H1 (cell line): ENCODE results near the gene BATF3. TPM values are rescaled to one million over a fixed set of nuclear protein-coding genes. Genes with fewer than 3 reads are reported as not detected.

Experiments
- CTCF ChIA-PET: fragments of 300-600 bp; sonication (Branson Sonifier 250); formaldehyde crosslinking; loops from one replicate; lab custom pipeline; 2021; ENCODE audit not compliant: partially characterized antibody; lab: Charles Lee
- POLR2A ChIA-PET: fragments of 300-600 bp; sonication (Branson Sonifier 250); formaldehyde crosslinking; loops from one replicate; lab custom pipeline; 2021; ENCODE audit warnings: inconsistent platforms; ENCODE audit not compliant: partially characterized antibody; lab: Charles Lee
- DNase-seq, 2 experiments: peaks; one replicate each; pipeline versions ENCODE4 v3.0.0 to v3.0.0-alpha.2; 2010 to 2022; ENCODE audit warnings: low spot score in 2 of 2, low read depth in 1 of 2, mixed read lengths in 1 of 2
- FAIRE-seq: peaks from 2 replicates; lab custom pipeline; 2011; peaks lifted over from hg19 to GRCh38; lab: Jason Lieb, UNC
- H2AFZ ChIP-seq: 2 replicates; pipeline ENCODE4 v1.8.1; 2012; ENCODE audit warnings: low read length, inconsistent platforms
- H2AK5ac ChIP-seq: 2 replicates; pipeline ENCODE4 v1.6.1; 2013; ENCODE audit warnings: low read depth, low read length
- H2BK120ac ChIP-seq: replicated peaks from 2 replicates; pipeline ENCODE3; 2013; ENCODE audit warnings: low read depth, low read length, inconsistent platforms
- H2BK12ac ChIP-seq: 2 replicates; pipeline ENCODE4 v1.6.1; 2013; ENCODE audit warnings: low read depth, low read length
- H2BK15ac ChIP-seq: 2 replicates; pipeline ENCODE4 v1.6.1; 2013; ENCODE audit warnings: low read length
- H2BK20ac ChIP-seq: 2 replicates; pipeline ENCODE4 v1.6.1; 2013; ENCODE audit warnings: low read length
- H2BK5ac ChIP-seq: 2 replicates; pipeline ENCODE4 v1.6.1; 2013; ENCODE audit warnings: low read depth, low read length
- H3K14ac ChIP-seq: 2 replicates; pipeline ENCODE4 v1.6.1; 2013; ENCODE audit warnings: inconsistent platforms; ENCODE audit not compliant: insufficient read length
- H3K18ac ChIP-seq: 2 replicates; pipeline ENCODE4 v1.6.1; 2013; ENCODE audit warnings: low read length; ENCODE audit errors: extremely low read depth
- H3K23ac ChIP-seq: 2 replicates; pipeline ENCODE4 v1.6.1; 2013; ENCODE audit warnings: inconsistent platforms; ENCODE audit not compliant: insufficient read length
- H3K23me2 ChIP-seq: 2 replicates; pipeline ENCODE4 v1.6.1; 2013; ENCODE audit warnings: low read depth, low read length
- H3K27ac ChIP-seq: 2 replicates; pipeline ENCODE4 v1.6.1; 2011; ENCODE audit warnings: low read depth, low read length, inconsistent platforms
- H3K27me3 ChIP-seq, 4 experiments: replicated peaks in 1 of 4; 1 replicate in 1 of 4; 2 replicates in 3 of 4; pipeline versions ENCODE4 v1.6.1 to v1.8.1; 2011 to 2013; ENCODE audit warnings: low read length in 3 of 4, mild to moderate bottlenecking in 3 of 4, inconsistent platforms in 2 of 4, mixed read lengths in 2 of 4, moderate library complexity in 1 of 4; ENCODE audit not compliant: control insufficient read depth in 3 of 4, insufficient read depth in 3 of 4; ENCODE audit errors: extremely low read depth in 1 of 4
- H3K36me3 ChIP-seq, 4 experiments: 2 replicates each; pipeline versions ENCODE4 v1.6.1 to v1.8.1; 2011 to 2013; ENCODE audit warnings: mild to moderate bottlenecking in 4 of 4, low read length in 3 of 4, moderate library complexity in 2 of 4, control low read depth in 1 of 4, inconsistent platforms in 1 of 4; ENCODE audit not compliant: insufficient read depth in 4 of 4, control insufficient read depth in 2 of 4
- H3K4ac ChIP-seq: replicated peaks from 2 replicates; pipeline ENCODE3; 2013; ENCODE audit warnings: low read length, low read depth, mixed read lengths, inconsistent platforms; ENCODE audit not compliant: insufficient read length
- H3K4me1 ChIP-seq, 4 experiments: replicated peaks in 1 of 4; 1 replicate in 1 of 4; 2 replicates in 3 of 4; pipeline versions ENCODE4 v1.6.1 to v1.8.1; 2011 to 2013; ENCODE audit warnings: low read length in 3 of 4, inconsistent platforms in 2 of 4, mixed read lengths in 1 of 4; ENCODE audit not compliant: insufficient read depth in 4 of 4, control insufficient read depth in 3 of 4
- H3K4me2 ChIP-seq, 2 experiments: 2 replicates each; pipeline versions ENCODE4 v1.6.1 to v1.8.1; 2011 to 2013; ENCODE audit warnings: low read depth in 2 of 2, low read length in 2 of 2, control low read depth in 1 of 2, inconsistent platforms in 1 of 2, mild to moderate bottlenecking in 1 of 2; ENCODE audit not compliant: insufficient read depth in 1 of 2
- H3K4me3 ChIP-seq, 4 experiments: fragments of 200-600, 300-600 bp in 1 of 4; sonication (generic), shearing (Covaris generic), sonication (Bioruptor Twin) in 1 of 4; 2 replicates each; pipeline versions ENCODE4 v1.5.1 to v1.8.1; 2011 to 2016; ENCODE audit warnings: low read length in 4 of 4, low read depth in 3 of 4, control low read depth in 2 of 4, inconsistent platforms in 2 of 4, mild to moderate bottlenecking in 2 of 4, mixed read lengths in 1 of 4, moderate library complexity in 1 of 4; ENCODE audit not compliant: insufficient read depth in 2 of 4; ENCODE audit errors: extremely low read depth in 1 of 4
- H3K56ac ChIP-seq: replicated peaks from 2 replicates; pipeline ENCODE3; 2013; ENCODE audit warnings: low read depth, mild to moderate bottlenecking, mixed read lengths, low read length, inconsistent platforms; ENCODE audit not compliant: insufficient read length
- H3K79me1 ChIP-seq: 2 replicates; pipeline ENCODE4 v1.6.1; 2013; ENCODE audit warnings: low read depth, low read length, control low read depth
- H3K79me2 ChIP-seq, 2 experiments: 2 replicates each; pipeline versions ENCODE4 v1.6.1 to v1.8.1; 2012 to 2013; ENCODE audit warnings: low read length in 2 of 2, mild to moderate bottlenecking in 2 of 2, inconsistent platforms in 1 of 2; ENCODE audit not compliant: insufficient read depth in 2 of 2, control insufficient read depth in 1 of 2
- H3K9ac ChIP-seq, 4 experiments: replicated peaks in 1 of 4; 1 replicate in 1 of 4; 2 replicates in 3 of 4; pipeline versions ENCODE4 v1.6.1 to v1.8.1; 2011 to 2013; ENCODE audit warnings: low read depth in 3 of 4, low read length in 3 of 4, control low read depth in 2 of 4, mild to moderate bottlenecking in 2 of 4, moderate library complexity in 2 of 4, inconsistent platforms in 1 of 4; ENCODE audit errors: extremely low read depth in 1 of 4
- H3K9me3 ChIP-seq, 2 experiments: 2 replicates each; pipeline versions ENCODE4 v1.6.1 to v1.8.1; 2012 to 2013; ENCODE audit warnings: mild to moderate bottlenecking in 2 of 2, moderate library complexity in 2 of 2, control low read depth in 1 of 2, inconsistent platforms in 1 of 2, low read depth in 1 of 2, low read length in 1 of 2, mixed read lengths in 1 of 2; ENCODE audit not compliant: insufficient read depth in 2 of 2
- H4K20me1 ChIP-seq, 2 experiments: replicated peaks in 1 of 2; 2 replicates each; pipeline versions ENCODE3 to v1.8.1; 2011 to 2013; ENCODE audit warnings: inconsistent platforms in 2 of 2, low read length in 2 of 2, mild to moderate bottlenecking in 1 of 2; ENCODE audit not compliant: insufficient read depth in 2 of 2, control insufficient read depth in 1 of 2
- H4K5ac ChIP-seq: 2 replicates; pipeline ENCODE4 v1.6.1; 2013; ENCODE audit warnings: low read length, low read depth, mixed read lengths, inconsistent platforms; ENCODE audit not compliant: insufficient read length
- H4K8ac ChIP-seq: 2 replicates; pipeline ENCODE4 v1.8.0; 2013; ENCODE audit warnings: mild to moderate bottlenecking, moderate library complexity, low read length, inconsistent platforms; ENCODE audit not compliant: insufficient read depth; ENCODE audit errors: extremely low read depth
- H4K91ac ChIP-seq: replicated peaks from 2 replicates; pipeline ENCODE3; 2013; ENCODE audit warnings: low read length, mixed read lengths, inconsistent platforms; ENCODE audit not compliant: insufficient read length
- ASH2L ChIP-seq: fragments of 200-600, 300-600 bp; sonication (generic); IDR thresholded peaks from one replicate; pipeline ENCODE4 v1.7.1; 2017; ENCODE audit warnings: low read length
- EGR1 ChIP-seq: IDR thresholded peaks from 2 replicates; pipeline ENCODE4 v1.6.1; 2011; ENCODE audit warnings: low read depth, low read length, borderline replicate concordance
- JUND ChIP-seq: IDR thresholded peaks from 2 replicates; pipeline ENCODE4 v1.6.1; 2011; ENCODE audit warnings: mild to moderate bottlenecking, improper control_type of control experiment, low read length
- KDM5A ChIP-seq: fragments of 200-600 bp; IDR thresholded peaks from 2 replicates; pipeline ENCODE4 v1.7.1; 2012; ENCODE audit warnings: mild to moderate bottlenecking, low read length, inconsistent platforms, mixed read lengths
- RBBP5 ChIP-seq: IDR thresholded peaks from 2 replicates; pipeline ENCODE4 v1.7.1; 2012; ENCODE audit warnings: low read depth, mild to moderate bottlenecking, inconsistent platforms, low read length, moderate library complexity, borderline replicate concordance
- RFX5 ChIP-seq: IDR thresholded peaks from 2 replicates; pipeline ENCODE4 v1.6.1; 2011; ENCODE audit warnings: low read depth, low read length, improper control_type of control experiment, borderline replicate concordance
- SIX5 ChIP-seq: IDR thresholded peaks from 2 replicates; pipeline ENCODE4 v1.6.1; 2011; ENCODE audit warnings: mild to moderate bottlenecking, low read depth, low read length
- TAF7 ChIP-seq: optimal IDR thresholded peaks from 2 replicates; pipeline ENCODE3; 2011; ENCODE audit warnings: low read depth, mild to moderate bottlenecking, inconsistent platforms, low read length, moderate library complexity, borderline replicate concordance
- YY1 ChIP-seq: IDR thresholded peaks from 2 replicates; pipeline ENCODE4 v1.6.1; 2011; ENCODE audit warnings: low read depth, mild to moderate bottlenecking, low read length
- ZNF274 ChIP-seq: IDR thresholded peaks from 2 replicates; pipeline ENCODE4 v1.7.0; 2012; ENCODE audit warnings: low read length, borderline replicate concordance; ENCODE audit errors: extremely low read depth
- WGBS, 2 experiments: shearing (Covaris generic) in 1 of 2; methylation state at CpG; one replicate each; pipeline versions ENCODE4 v1.1.6 to v1.1.7; 2013 to 2015; ENCODE audit warnings: low lambda C conversion rate in 2 of 2, mixed read lengths in 2 of 2, inconsistent platforms in 1 of 2, low coverage in 1 of 2, missing lambda C conversion rate in 1 of 2; ENCODE audit not compliant: insufficient replicate concordance in 2 of 2, insufficient coverage in 1 of 2, insufficient read length in 1 of 2; ENCODE audit errors: extremely low coverage in 1 of 2, missing lambda C conversion rate in 1 of 2; 5-methylcytosine and 5-hydroxymethylcytosine counted together
- polyA plus RNA-seq, 7 experiments: library from polyadenylated mRNA; depleted of rRNA in 3 of 7; stranded (reverse) in 5 of 7; unstranded in 2 of 7; fragments of >200 nt in 5 of 7; fragments of 200-250 nt in 2 of 7; gene quantifications; 1 replicate in 5 of 7; 2 replicates in 1 of 7; 4 replicates in 1 of 7; pipeline versions ENCODE4 v1.2.1 to v1.2.3, GENCODE V29; 2011 to 2013; ENCODE audit warnings: missing spikeins in 2 of 7, mixed read lengths in 2 of 7
- total RNA-seq: library from RNA; stranded (reverse); fragmentation: NEBNext Ultra II Directional; extraction: Animal tissue kit (Norgen Biotek cat#: 25700); gene quantifications from 2 replicates; pipeline ENCODE4 v1.2.1, GENCODE V29; 2021
- TF ChIP-seq, protein P1 (sequence below): IDR thresholded peaks from 2 replicates; pipeline ENCODE4 v1.6.1; 2012; ENCODE audit warnings: low read length, inconsistent platforms

BATF3 gene
- total and polyA plus RNA-seq, 2 of the 8 experiments (the other 6 are each of a cell fraction or from before 2014, with no cell fraction given), result 6.3 TPM

- FAIRE-seq (no peak), DNase-seq (peak in 1 of 2 experiments; percentile 43)
- no peak overlapping the region for H2BK20ac ChIP-seq
- no peak overlapping the region for H3K4ac ChIP-seq
- ChIA-PET CTCF (interaction anchor here (0.6 to 4.8 kb wide), 33 partner anchors 9 to 313 kb away, joined by 3 to 57 read pairs (median 6); partner anchors contain the start of gene BATF3), POLR2A (interaction anchor here (0.8 to 5.1 kb wide), 3 partner anchors 16 to 125 kb away, joined by 3 to 39 read pairs (median 3); partner anchors contain the start of genes ATF3, NSL1 and TATDN3)
- WGBS, 2 experiments, result 82% methylated on average over 10 of the region's 10 CpGs; no CpG with 5 or more reads in 1 of the 2 experiments
- no peak overlapping the region for H4K8ac ChIP-seq
- no peak overlapping the region for H2BK12ac ChIP-seq
- H3K27ac ChIP-seq, result no peak overlapping the region
- H4K5ac ChIP-seq, result no peak overlapping the region
- peak overlapping the region in 1 of 2 experiments; percentile 37; a peak in 1 of 4 replicates for H3K4me2 ChIP-seq
- H3K23me2 ChIP-seq, result no peaks in the 10 kb centered on the region
- peaks cover 0 to 9% (median 5%) of the 10 kb centered on the region in 4 experiments; a peak in 4 of 7 replicates for H3K27me3 ChIP-seq
- H3K4me1 ChIP-seq, result peaks cover 0 to 1% (median 0%) of the 10 kb centered on the region in 4 experiments; a peak in 1 of 7 replicates
- 0 out of 2 replicates have a peak overlapping the region, but pooled peaks have one; percentile 61 for H2BK15ac ChIP-seq
- H3K56ac ChIP-seq, result no peak overlapping the region
- H2BK120ac ChIP-seq, result no peak overlapping the region
- H2AFZ ChIP-seq, result no peak overlapping the region
- H3K23ac ChIP-seq, result no peak overlapping the region
- H3K4me3 ChIP-seq, result peak overlapping the region in 1 of 4 experiments; percentile 67; a peak in 2 of 8 replicates
- H3K18ac ChIP-seq, result no peak overlapping the region
- H3K79me1 ChIP-seq, result no peaks in the 10 kb centered on the region; the same call in 1 of the 2 replicates
- H4K91ac ChIP-seq, result no peak overlapping the region
- H4K20me1 ChIP-seq, result no peaks in the 10 kb centered on the region
- H3K14ac ChIP-seq, result no peak overlapping the region
- H3K9me3 ChIP-seq, result no peaks in the 10 kb centered on the region
- H3K9ac ChIP-seq, result no peak overlapping the region
- no peaks in the 10 kb centered on the region for H3K36me3 ChIP-seq
- no peak overlapping the region for H2AK5ac ChIP-seq
- no peaks in the 10 kb centered on the region for H3K79me2 ChIP-seq
- no peak overlapping the region for H2BK5ac ChIP-seq
- TF ChIP-seq, protein P1, sequence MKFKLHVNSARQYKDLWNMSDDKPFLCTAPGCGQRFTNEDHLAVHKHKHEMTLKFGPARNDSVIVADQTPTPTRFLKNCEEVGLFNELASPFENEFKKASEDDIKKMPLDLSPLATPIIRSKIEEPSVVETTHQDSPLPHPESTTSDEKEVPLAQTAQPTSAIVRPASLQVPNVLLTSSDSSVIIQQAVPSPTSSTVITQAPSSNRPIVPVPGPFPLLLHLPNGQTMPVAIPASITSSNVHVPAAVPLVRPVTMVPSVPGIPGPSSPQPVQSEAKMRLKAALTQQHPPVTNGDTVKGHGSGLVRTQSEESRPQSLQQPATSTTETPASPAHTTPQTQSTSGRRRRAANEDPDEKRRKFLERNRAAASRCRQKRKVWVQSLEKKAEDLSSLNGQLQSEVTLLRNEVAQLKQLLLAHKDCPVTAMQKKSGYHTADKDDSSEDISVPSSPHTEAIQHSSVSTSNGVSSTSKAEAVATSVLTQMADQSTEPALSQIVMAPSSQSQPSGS, result no peak
- TF ChIP-seq YY1 (no peak), SIX5 (no peak), RFX5 (no peak), JUND (no peak), ZNF274 (no peak), EGR1 (no peak), TAF7 (no peak), KDM5A (no peak), RBBP5 (no peak), ASH2L (no peak)
These were observed 33.4 kb downstream of the BATF3 start for GRCh38 chr1:212666116-212666775.
